Esophagus squamous epithelium (tissue), 4 donors: Measurements from ENCODE around the gene ELMO1.

Source experiments
- POLR2A ChIP-seq, 4 donors: fragments of 450-650 bp; IDR thresholded peaks; one replicate each; pipeline ENCODE4 v1.6.1; 2017; ENCODE audit warnings: antibody characterized with exemption in 4 of 4, mild to moderate bottlenecking in 4 of 4, moderate library complexity in 3 of 4
- TF ChIP-seq, protein P1 (sequence below), 6 experiments: fragments of 450-650 bp in 4 of 6; fragments of 200-600 bp in 2 of 6; sonication (generic) in 2 of 6; IDR thresholded peaks; one replicate each; pipeline ENCODE4 v1.5.1; 2016 to 2019; ENCODE audit warnings: antibody characterized with exemption in 6 of 6, mild to moderate bottlenecking in 4 of 6, moderate library complexity in 4 of 6

GRCh38 chr7:37482953-37483352 is 34.3 kb upstream of the ELMO1 start:
- TF ChIP-seq, protein P1, sequence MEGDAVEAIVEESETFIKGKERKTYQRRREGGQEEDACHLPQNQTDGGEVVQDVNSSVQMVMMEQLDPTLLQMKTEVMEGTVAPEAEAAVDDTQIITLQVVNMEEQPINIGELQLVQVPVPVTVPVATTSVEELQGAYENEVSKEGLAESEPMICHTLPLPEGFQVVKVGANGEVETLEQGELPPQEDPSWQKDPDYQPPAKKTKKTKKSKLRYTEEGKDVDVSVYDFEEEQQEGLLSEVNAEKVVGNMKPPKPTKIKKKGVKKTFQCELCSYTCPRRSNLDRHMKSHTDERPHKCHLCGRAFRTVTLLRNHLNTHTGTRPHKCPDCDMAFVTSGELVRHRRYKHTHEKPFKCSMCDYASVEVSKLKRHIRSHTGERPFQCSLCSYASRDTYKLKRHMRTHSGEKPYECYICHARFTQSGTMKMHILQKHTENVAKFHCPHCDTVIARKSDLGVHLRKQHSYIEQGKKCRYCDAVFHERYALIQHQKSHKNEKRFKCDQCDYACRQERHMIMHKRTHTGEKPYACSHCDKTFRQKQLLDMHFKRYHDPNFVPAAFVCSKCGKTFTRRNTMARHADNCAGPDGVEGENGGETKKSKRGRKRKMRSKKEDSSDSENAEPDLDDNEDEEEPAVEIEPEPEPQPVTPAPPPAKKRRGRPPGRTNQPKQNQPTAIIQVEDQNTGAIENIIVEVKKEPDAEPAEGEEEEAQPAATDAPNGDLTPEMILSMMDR (IDR thresholded peaks at IDR 0.05) = no peak
- TF ChIP-seq POLR2A (IDR thresholded peaks at IDR 0.05) = no peak
